Osteocyte (in vitro differentiated cells): ENCODE results near the gene EYA2. TPM values are rescaled to one million over a fixed set of nuclear protein-coding genes. Genes with fewer than 3 reads are reported as not detected.
"Not testable (repeated sequence)": the region's sequence is repeated elsewhere in the genome, so short reads cannot be mapped to it uniquely, and the experiment has no call there.

ENCODE experiments used
- DNase-seq: peaks from one replicate; pipeline ENCODE4 v3.0.0; 2021; ENCODE audit warnings: mixed read lengths; ENCODE audit not compliant: unreplicated experiment; ENCODE audit errors: extremely low spot score
- H3K27ac Mint-ChIP-seq: one replicate; pipeline ENCODE4 v1.8.0; 2021; ENCODE audit warnings: mild to moderate bottlenecking, mixed read lengths; ENCODE audit not compliant: unreplicated experiment
- H3K27me3 Mint-ChIP-seq: one replicate; pipeline ENCODE4 v1.8.0; 2021; ENCODE audit warnings: mixed read lengths; ENCODE audit not compliant: unreplicated experiment
- H3K36me3 Mint-ChIP-seq: one replicate; pipeline ENCODE4 v1.8.0; 2021; ENCODE audit warnings: mixed read lengths; ENCODE audit not compliant: unreplicated experiment
- H3K4me1 Mint-ChIP-seq: one replicate; pipeline ENCODE4 v1.8.0; 2021; ENCODE audit warnings: mixed read lengths; ENCODE audit not compliant: unreplicated experiment
- H3K4me3 Mint-ChIP-seq: one replicate; pipeline ENCODE4 v1.8.0; 2021; ENCODE audit warnings: mild to moderate bottlenecking, moderate library complexity, mixed read lengths; ENCODE audit not compliant: unreplicated experiment
- H3K9me3 Mint-ChIP-seq: one replicate; pipeline ENCODE4 v1.8.0; 2021; ENCODE audit warnings: mixed read lengths; ENCODE audit not compliant: unreplicated experiment
- total RNA-seq: library from RNA; stranded (reverse); gene quantifications from 2 replicates; pipeline ENCODE4 v1.2.1, GENCODE V29; 2021
- TF ChIP-seq, protein P1 (sequence below): fragments of 200-600 bp; sonication (generic); IDR thresholded peaks from 2 replicates; pipeline ENCODE4 v1.5.0; 2021; ENCODE audit warnings: antibody characterized with exemption, mild to moderate bottlenecking, moderate library complexity

Gene EYA2
- total RNA-seq, 1 donor from 2014 or later, result not detected

DNA sequence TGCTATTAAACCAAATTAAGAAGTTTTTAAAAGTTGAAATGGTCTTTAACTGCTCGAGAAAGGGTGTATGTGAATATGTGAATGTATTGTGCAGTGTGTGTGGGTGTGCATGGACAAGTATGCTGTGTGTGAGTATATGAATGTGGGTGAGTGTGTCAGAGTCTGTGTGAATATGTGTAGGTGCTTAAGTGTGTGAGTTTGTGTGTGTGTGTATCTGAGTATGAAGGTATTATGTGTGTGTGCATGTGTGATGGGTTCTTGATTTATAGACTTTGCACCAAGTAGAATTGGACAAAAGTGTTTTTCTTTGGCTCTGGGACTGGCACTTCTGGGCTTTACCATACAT lies 21.6 kb downstream of the EYA2 start:
- H3K4me3 Mint-ChIP-seq, result no peak overlapping the region
- DNase-seq, result no peak
- peaks cover 22% of the 10 kb centered on the region for H3K27me3 Mint-ChIP-seq

DNA sequence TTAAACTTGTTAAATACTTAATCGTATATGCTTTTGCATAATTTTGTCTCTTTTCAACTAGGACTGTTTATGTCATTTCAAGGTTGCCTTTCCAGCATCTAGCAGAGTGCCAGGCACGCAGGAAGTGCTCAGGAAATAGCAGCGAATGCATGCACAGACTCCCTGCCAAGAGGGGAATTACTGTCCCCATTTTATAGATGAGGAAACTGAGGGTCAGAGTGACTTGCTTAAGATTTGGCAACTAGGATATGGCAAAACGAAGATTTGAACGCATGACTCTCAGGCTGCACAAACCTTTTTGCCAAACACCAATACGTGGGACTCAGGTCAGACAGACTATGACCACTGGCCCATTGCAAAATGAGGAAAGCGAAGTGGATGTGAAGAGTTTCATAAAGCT lies 22.5 kb downstream of the EYA2 start:
- TF ChIP-seq, protein P1, sequence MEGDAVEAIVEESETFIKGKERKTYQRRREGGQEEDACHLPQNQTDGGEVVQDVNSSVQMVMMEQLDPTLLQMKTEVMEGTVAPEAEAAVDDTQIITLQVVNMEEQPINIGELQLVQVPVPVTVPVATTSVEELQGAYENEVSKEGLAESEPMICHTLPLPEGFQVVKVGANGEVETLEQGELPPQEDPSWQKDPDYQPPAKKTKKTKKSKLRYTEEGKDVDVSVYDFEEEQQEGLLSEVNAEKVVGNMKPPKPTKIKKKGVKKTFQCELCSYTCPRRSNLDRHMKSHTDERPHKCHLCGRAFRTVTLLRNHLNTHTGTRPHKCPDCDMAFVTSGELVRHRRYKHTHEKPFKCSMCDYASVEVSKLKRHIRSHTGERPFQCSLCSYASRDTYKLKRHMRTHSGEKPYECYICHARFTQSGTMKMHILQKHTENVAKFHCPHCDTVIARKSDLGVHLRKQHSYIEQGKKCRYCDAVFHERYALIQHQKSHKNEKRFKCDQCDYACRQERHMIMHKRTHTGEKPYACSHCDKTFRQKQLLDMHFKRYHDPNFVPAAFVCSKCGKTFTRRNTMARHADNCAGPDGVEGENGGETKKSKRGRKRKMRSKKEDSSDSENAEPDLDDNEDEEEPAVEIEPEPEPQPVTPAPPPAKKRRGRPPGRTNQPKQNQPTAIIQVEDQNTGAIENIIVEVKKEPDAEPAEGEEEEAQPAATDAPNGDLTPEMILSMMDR, result no peak
- H3K27ac Mint-ChIP-seq, result no peak overlapping the region
- H3K9me3 Mint-ChIP-seq, result peaks cover 6% of the 10 kb centered on the region

More for the DNA sequence above, 21.6 kb downstream of the EYA2 start:
- H3K27ac Mint-ChIP-seq, result no peak overlapping the region
- peaks cover 2% of the 10 kb centered on the region for H3K4me1 Mint-ChIP-seq
- H3K36me3 Mint-ChIP-seq, result no peaks in the 10 kb centered on the region
- TF ChIP-seq, protein P1, result no peak
- H3K9me3 Mint-ChIP-seq, result peaks cover 6% of the 10 kb centered on the region

DNA sequence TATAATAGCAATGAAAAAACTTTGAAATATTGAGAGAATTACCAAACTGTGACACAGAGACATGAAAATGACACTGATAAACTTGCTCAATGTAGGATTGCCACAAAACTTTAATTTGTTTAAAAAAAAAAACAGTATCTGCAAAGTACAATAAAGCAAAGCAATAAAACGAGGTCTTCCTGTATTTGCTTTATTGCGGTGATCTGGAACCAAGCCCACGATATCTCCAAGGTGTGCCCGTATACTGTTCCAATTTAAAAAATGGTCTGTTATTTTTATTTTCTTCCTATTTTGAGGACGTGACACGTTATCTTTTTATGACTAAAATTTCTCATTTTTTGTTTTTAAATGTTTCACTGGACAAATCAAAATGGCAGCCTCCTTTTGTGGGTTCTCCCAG lies 25.5 kb downstream of the EYA2 start:
- Mint-ChIP-seq H3K36me3 (no peaks in the 10 kb centered on the region), H3K9me3 (peaks cover 6% of the 10 kb centered on the region), H3K27ac (no peak overlapping the region), H3K4me3 (no peak overlapping the region), H3K27me3 (peaks cover 27% of the 10 kb centered on the region), H3K4me1 (peaks cover 2% of the 10 kb centered on the region)
- DNase-seq, result no peak
- TF ChIP-seq, protein P1, result no peak

More for the DNA sequence above, 22.5 kb downstream of the EYA2 start:
- H3K27me3 Mint-ChIP-seq, result peaks cover 20% of the 10 kb centered on the region
- no peak for DNase-seq
- H3K4me1 Mint-ChIP-seq, result peaks cover 2% of the 10 kb centered on the region
- H3K4me3 Mint-ChIP-seq, result no peak overlapping the region
- no peaks in the 10 kb centered on the region for H3K36me3 Mint-ChIP-seq

DNA sequence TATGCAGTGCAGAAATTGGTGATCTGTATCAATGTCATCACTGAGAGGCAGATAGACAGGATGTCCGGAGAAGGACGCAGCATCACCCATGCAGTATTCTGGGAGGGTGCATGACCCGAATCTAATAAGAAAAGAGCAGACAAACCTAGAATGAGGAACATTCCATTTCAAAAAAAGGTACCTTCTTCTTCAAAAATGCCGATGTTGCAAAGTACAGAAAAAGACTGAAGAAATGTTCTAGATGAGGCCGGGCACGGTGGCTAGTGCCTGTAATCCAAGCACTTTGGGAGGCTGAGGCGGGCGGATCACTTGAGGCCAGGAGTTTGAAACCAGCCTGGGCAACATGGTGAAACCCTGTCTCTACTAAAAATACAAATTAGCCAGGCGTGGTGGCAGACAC lies 28.2 kb downstream of the EYA2 start:
- H3K9me3 Mint-ChIP-seq, DNase-seq, H3K27ac Mint-ChIP-seq, H3K4me1 Mint-ChIP-seq, H3K36me3 Mint-ChIP-seq, H3K4me3 Mint-ChIP-seq: not testable (repeated sequence)
- peaks cover 33% of the 10 kb centered on the region for H3K27me3 Mint-ChIP-seq

DNA sequence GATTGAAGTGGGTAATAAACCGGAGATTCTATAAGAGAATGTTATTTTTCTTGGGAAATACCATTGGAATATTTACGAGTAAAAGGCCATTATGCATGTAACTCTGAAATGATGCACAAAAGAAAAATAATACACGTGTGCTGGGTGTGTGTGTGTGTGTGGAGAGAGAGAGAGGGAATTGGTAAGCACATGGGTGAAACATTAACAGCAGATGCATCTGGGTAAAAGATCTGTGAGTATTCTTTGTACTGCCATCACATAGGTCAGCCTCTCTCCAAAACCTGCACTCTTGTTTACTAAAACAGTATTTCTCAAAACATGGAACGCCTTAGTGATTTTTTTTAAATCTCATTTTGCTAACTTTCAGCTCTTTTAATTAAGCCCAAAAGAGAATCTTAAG lies 28.9 kb downstream of the EYA2 start:
- Mint-ChIP-seq H3K36me3 (no peaks in the 10 kb centered on the region), H3K4me1 (no peaks in the 10 kb centered on the region), H3K27ac (no peak overlapping the region), H3K9me3 (peaks cover 6% of the 10 kb centered on the region), H3K27me3 (peaks cover 40% of the 10 kb centered on the region), H3K4me3 (no peak overlapping the region)
- TF ChIP-seq, protein P1, result no peak
- DNase-seq, result no peak

DNA sequence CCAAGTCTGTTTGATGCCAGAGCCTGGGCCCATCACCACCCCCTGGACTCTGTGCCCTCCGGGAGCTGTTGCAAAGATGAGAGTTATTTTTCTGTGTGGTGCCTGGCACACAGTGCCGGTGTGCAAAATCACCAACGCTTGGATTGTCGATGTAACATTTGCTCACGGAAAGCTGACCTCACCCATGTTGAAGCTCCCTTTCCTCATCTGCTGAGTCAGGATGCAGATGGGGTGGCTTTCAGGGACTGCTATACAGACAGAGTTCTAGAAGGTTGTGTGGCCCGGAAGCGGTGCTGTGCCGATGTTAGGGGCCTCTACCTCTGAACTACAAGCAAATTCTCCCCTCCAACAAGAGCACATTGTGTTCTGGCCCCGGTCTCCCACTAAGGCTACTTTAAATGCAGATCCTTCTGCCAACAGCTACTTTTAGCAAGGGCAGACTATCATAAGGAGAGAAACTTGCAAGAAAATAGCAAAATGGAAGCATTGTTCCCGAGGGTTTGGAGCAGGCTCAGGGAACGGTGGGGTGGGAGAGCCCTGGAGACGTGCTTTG lies 34.0 kb downstream of the EYA2 start:
- DNase-seq, result no peak
- Mint-ChIP-seq H3K4me3 (no peak overlapping the region), H3K9me3 (no peaks in the 10 kb centered on the region), H3K36me3 (no peaks in the 10 kb centered on the region), H3K4me1 (no peaks in the 10 kb centered on the region), H3K27me3 (peaks cover 55% of the 10 kb centered on the region), H3K27ac (no peak overlapping the region)
- TF ChIP-seq, protein P1, result no peak
